BJ (cell line): Measurements from ENCODE around the gene EPB41L3. TPM values are rescaled to one million over a fixed set of nuclear protein-coding genes. Genes with fewer than 3 reads are reported as not detected.
"Not testable (repeated sequence)": the region's sequence is repeated elsewhere in the genome, so short reads cannot be mapped to it uniquely, and the experiment has no call there.

Experiments
- CTCF ChIA-PET: fragments of 350-600 bp; formaldehyde crosslinking; extraction: SDS; loops from one replicate; lab custom pipeline; 2021; ENCODE audit warnings: antibody characterized with exemption, inconsistent platforms; lab: Yijun Ruan, JAX
- POLR2A ChIA-PET: fragments of 300-600 bp; sonication (Branson Sonifier 250); formaldehyde crosslinking; extraction: SDS; loops from one replicate; lab custom pipeline; 2021; ENCODE audit warnings: antibody characterized with exemption; lab: Charles Lee
- DNase-seq: peaks from one replicate; pipeline ENCODE4 v3.0.0-alpha.2; 2011; ENCODE audit warnings: low read depth
- H3K27me3 ChIP-seq: 2 replicates; pipeline ENCODE4 v1.6.0; 2011; ENCODE audit warnings: low read length; ENCODE audit not compliant: control insufficient read depth, insufficient read depth
- H3K36me3 ChIP-seq: 2 replicates; pipeline ENCODE4 v1.5.1; 2011; ENCODE audit warnings: low read length; ENCODE audit not compliant: control insufficient read depth, insufficient read depth
- H3K4me3 ChIP-seq: 2 replicates; pipeline ENCODE4 v1.5.1; 2011; ENCODE audit warnings: low read depth, mild to moderate bottlenecking, control low read depth, low read length
- CTCF ChIP-seq: IDR thresholded peaks from 2 replicates; pipeline ENCODE4 v1.5.1; 2011; ENCODE audit warnings: low read depth, mild to moderate bottlenecking, control low read depth, inconsistent platforms, low read length, moderate library complexity; ENCODE audit not compliant: insufficient read depth
- polyA plus RNA-seq: library from polyadenylated mRNA; depleted of rRNA; stranded (reverse); fragments of >200 nt; gene quantifications from 2 replicates; pipeline ENCODE4 v1.2.3, GENCODE V29; 2011

Gene EPB41L3
- polyA plus RNA-seq, 1 experiment: 4.6 TPM

DNA sequence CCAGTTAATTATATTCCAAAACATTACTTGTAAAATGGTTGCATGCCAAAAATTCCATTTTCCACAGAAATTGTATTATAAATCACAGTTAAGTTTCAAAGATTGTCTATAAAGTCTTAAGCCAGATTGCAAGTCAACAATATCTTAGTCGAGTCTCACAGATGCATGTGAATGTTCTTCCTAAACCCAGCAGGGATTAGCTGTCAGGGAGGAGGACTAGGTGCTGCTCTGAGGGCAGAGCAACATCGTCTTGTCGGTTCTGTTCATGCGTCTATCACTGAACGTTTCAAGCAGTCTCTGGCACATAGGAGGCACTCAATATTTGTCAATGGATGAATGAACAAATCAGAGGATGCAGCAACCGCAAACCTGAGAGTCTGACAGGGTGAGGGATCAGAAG is 27.0 kb downstream of the EPB41L3 start:
- Histone ChIP-seq H3K36me3 (no peaks in the 10 kb centered on the region), H3K27me3 (no peaks in the 10 kb centered on the region), H3K4me3 (no peak overlapping the region)
- DNase-seq: no peak
- CTCF ChIA-PET: no interaction called here
- no peak for TF ChIP-seq CTCF
- POLR2A ChIA-PET: no interaction called here

GRCh38 chr18:5515011-5515784 is 28.6 kb downstream of the EPB41L3 start:
- H3K4me3 ChIP-seq: no peak overlapping the region
- H3K36me3 ChIP-seq: no peaks in the 10 kb centered on the region
- POLR2A ChIA-PET: no interaction called here
- CTCF ChIA-PET: interaction anchor here (1.9 kb wide), 1 partner anchor 13 kb away, joined by 4 read pairs; no protein-coding TSS in a partner anchor
- TF ChIP-seq CTCF: no peak
- DNase-seq: no peak
- H3K27me3 ChIP-seq: no peaks in the 10 kb centered on the region

- no peak for TF ChIP-seq CTCF
- POLR2A ChIA-PET: no interaction called here
- CTCF ChIA-PET: interaction anchor here (1.9 kb wide), 1 partner anchor 12 kb away, joined by 4 read pairs; no protein-coding TSS in a partner anchor
- H3K4me3 ChIP-seq: no peak overlapping the region
- H3K36me3 ChIP-seq: no peaks in the 10 kb centered on the region
- no peaks in the 10 kb centered on the region for H3K27me3 ChIP-seq
- DNase-seq: no peak
These were observed 29.9 kb downstream of the EPB41L3 start for GRCh38 chr18:5513947-5514346.

DNA sequence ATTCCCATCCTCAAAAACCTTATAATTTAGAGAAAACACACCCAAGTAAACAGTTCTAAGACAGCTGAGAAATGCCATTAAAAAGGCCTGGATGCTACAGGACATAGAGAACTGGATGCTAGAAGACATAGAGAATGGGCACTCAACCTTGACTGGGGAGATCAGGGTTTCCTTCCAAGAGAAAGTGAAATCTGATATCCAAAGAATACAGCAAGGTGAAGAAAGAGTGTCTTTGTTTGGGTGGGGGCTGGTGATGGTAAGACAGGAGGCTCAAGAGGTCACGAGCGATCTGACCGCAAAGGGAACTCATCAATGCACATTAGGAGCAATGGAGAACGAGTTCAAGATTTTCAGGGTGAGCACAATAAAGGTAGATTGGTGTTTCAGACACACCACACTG is 31.6 kb downstream of the EPB41L3 start:
- POLR2A ChIA-PET: no interaction called here
- CTCF ChIA-PET: no interaction called here
- Histone ChIP-seq H3K27me3 (no peaks in the 10 kb centered on the region), H3K4me3 (no peak overlapping the region), H3K36me3 (no peaks in the 10 kb centered on the region)
- TF ChIP-seq CTCF: no peak
- no peak for DNase-seq

- H3K27me3 ChIP-seq, H3K36me3 ChIP-seq, H3K4me3 ChIP-seq, DNase-seq, POLR2A ChIA-PET, CTCF ChIA-PET: not testable (repeated sequence)
These were observed 32.3 kb downstream of the EPB41L3 start for GRCh38 chr18:5511541-5511940.
